ENCODE data around the gene RAB44. TPM values are rescaled to one million over a fixed set of nuclear protein-coding genes. Genes with fewer than 3 reads are reported as not detected.

Gene RAB44
- total and polyA plus RNA-seq, 2 of the 4 experiments (the other 2 are of a cell fraction) = 0.03 TPM; not detected in 1

DNA sequence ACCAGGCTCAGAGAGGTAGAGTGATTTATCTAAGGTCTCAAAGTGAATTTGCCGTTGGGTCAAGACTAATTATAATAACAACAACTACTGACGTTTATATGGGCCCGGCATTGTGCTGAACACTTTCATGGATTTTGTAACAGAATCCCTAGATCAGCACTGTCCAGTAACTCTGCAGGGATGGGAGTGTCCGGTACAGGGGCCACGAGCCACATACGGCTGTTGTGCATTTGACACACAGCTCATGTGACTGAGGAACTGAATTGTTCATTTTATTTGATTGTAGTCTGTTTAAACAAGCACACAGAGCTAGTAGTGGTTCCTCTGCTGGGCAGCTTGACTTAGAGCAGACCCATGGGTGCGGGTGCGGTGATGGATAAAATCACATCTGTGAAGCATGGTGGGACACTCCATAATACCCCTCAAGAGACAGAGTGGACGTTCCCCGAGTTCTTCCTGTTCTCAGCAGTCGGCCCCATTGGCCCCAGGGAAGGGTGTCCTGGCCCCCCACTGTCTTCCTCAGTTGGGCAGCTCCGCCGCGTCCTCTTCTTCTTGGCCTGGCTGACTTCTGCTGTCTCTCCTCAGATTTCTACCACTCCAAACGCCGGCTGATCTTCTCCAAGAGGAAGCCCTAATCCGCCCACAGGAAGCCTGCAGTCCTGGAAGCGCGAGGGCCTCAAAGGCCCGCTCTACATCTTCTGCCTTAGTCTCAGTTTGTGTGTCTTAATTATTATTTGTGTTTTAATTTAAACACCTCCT, 12.3 kb upstream of the RAB44 start:
- H3K27me3 ChIP-seq (ENCODE audit: control insufficient read depth, insufficient read depth, low read length) = no peaks in the 10 kb centered on the region
- no peak overlapping the region for H4K8ac ChIP-seq (ENCODE audit: low read depth in 2 of 2, low read length in 2 of 2)
- no peak overlapping the region for H3K9ac ChIP-seq (ENCODE audit: low read depth, low read length)
- H3K9me1 ChIP-seq (ENCODE audit: insufficient read depth, low read length) = peaks cover 7% of the 10 kb centered on the region; the same call in 1 of the 2 replicates
- no peak for DNase-seq
- no peak overlapping the region; the same call in 1 of the 2 replicates for H3K4ac ChIP-seq (ENCODE audit: low read depth, low read length)
- ChIA-PET CTCF (no interaction called here), POLR2A (ENCODE audit: unreplicated experiment) (interaction anchor here (0.5 kb wide), 1 partner anchor 812 kb away, joined by 3 read pairs; no protein-coding TSS in a partner anchor)
- no peak overlapping the region for H2AK5ac ChIP-seq (ENCODE audit: low read depth, low read length)
- no TSS peak for BruUV-seq (replicated peaks)
- H3K23ac ChIP-seq (ENCODE audit: low read depth, low read length) = no peak overlapping the region
- H2BK120ac ChIP-seq (ENCODE audit: low read depth, low read length) = no peak overlapping the region
- H4K91ac ChIP-seq (ENCODE audit: insufficient read depth, low read depth, low read length) = no peak overlapping the region
- H3K79me1 ChIP-seq (ENCODE audit: low read depth in 1 of 2, low read length in 2 of 2) = peaks cover 19 to 54% of the 10 kb centered on the region in 2 experiments; a peak in 3 of 4 replicates
- no peak overlapping the region for H3K27ac ChIP-seq (ENCODE audit: insufficient read depth, low read length)
- H4K5ac ChIP-seq (ENCODE audit: low read depth, low read length) = no peak overlapping the region
- in situ Hi-C loops (cut with MboI; ENCODE audit: low sequenced_read_pairs) (no loop called here), intact Hi-C loops (cut with micrococcal nuclease) (no loop called here), dilution Hi-C loops (cut with HindIII; ENCODE audit: low sequenced_read_pairs, unreplicated experiment) (no loop called here)
- no peak overlapping the region for H3K18ac ChIP-seq (ENCODE audit: low read depth, low read length)
- H3K4me2 ChIP-seq (ENCODE audit: low read depth, low read length) = no peak overlapping the region
- H3K56ac ChIP-seq (ENCODE audit: extremely low read depth, insufficient read depth, low read length) = no peak overlapping the region
- 90% methylated on average over 7 of the region's 20 CpGs; no CpG with 5 or more reads in 1 of the 2 experiments for WGBS, 2 experiments (ENCODE audit: extremely low coverage in 2 of 2, insufficient read length in 1 of 2)
- peaks cover 96% of the 10 kb centered on the region for H4K20me1 ChIP-seq (ENCODE audit: insufficient read depth, low read length)
- H3K9me3 ChIP-seq (ENCODE audit: control insufficient read depth, insufficient read depth, low read length) = no peaks in the 10 kb centered on the region
- no peak overlapping the region for H2BK15ac ChIP-seq (ENCODE audit: low read depth, low read length)
- no peak overlapping the region for H2AFZ ChIP-seq (replicated peaks; ENCODE audit: low read length, poor library complexity)
- H2BK5ac ChIP-seq (ENCODE audit: low read depth, low read length, poor library complexity, severe bottlenecking) = no peak overlapping the region
- H3K4me1 ChIP-seq (ENCODE audit: control insufficient read depth, insufficient read depth, low read length) = peaks cover 3% of the 10 kb centered on the region
- H3K36me3 ChIP-seq (ENCODE audit: control insufficient read depth, insufficient read depth, low read length) = peaks cover 58% of the 10 kb centered on the region
- no peak overlapping the region for H3K4me3 ChIP-seq (ENCODE audit: insufficient read depth, low read depth, low read length)
- H3K14ac ChIP-seq (replicated peaks; ENCODE audit: low read depth, low read length) = no peak overlapping the region
- no peak overlapping the region for H2BK20ac ChIP-seq (ENCODE audit: low read depth, low read length)
- no peak for ATAC-seq (ENCODE audit: low read depth)
- H2AK9ac ChIP-seq (replicated peaks; ENCODE audit: low read depth, low read length, poor library complexity) = peak overlapping the region; percentile 37
- TF ChIP-seq FOS (IDR thresholded peaks at IDR 0.05; ENCODE audit: low read depth, low read length) (no peak), BHLHE40 (IDR thresholded peaks at IDR 0.05; ENCODE audit: low read depth, low read length) (no peak), SMC3 (IDR thresholded peaks at IDR 0.05; ENCODE audit: low read depth, low read length) (no peak), MAFK (IDR thresholded peaks at IDR 0.05; ENCODE audit: low read depth, low read length) (no peak), POLR2A (IDR thresholded peaks at IDR 0.05; ENCODE audit: low read depth, low read length) (no peak; the same call in 1 of the 2 replicates), RCOR1 (IDR thresholded peaks at IDR 0.05; ENCODE audit: insufficient replicate concordance, low read length) (no peak), MXI1 (IDR thresholded peaks at IDR 0.05; ENCODE audit: borderline replicate concordance, low read depth, low read length) (no peak), MAZ (IDR thresholded peaks at IDR 0.05; ENCODE audit: borderline replicate concordance, low read depth, low read length) (no peak), RAD21 (IDR thresholded peaks at IDR 0.05; ENCODE audit: low read length) (no peak), CEBPB (IDR thresholded peaks at IDR 0.05; ENCODE audit: low read depth, low read length) (no peak), CHD1 (IDR thresholded peaks at IDR 0.05; ENCODE audit: low read depth, low read length) (no peak), NFE2L2 (IDR thresholded peaks at IDR 0.05; ENCODE audit: low read depth, low read length) (no peak), RFX5 (IDR thresholded peaks at IDR 0.05; ENCODE audit: low read depth, low read length) (no peak)
- TF ChIP-seq, protein P1, sequence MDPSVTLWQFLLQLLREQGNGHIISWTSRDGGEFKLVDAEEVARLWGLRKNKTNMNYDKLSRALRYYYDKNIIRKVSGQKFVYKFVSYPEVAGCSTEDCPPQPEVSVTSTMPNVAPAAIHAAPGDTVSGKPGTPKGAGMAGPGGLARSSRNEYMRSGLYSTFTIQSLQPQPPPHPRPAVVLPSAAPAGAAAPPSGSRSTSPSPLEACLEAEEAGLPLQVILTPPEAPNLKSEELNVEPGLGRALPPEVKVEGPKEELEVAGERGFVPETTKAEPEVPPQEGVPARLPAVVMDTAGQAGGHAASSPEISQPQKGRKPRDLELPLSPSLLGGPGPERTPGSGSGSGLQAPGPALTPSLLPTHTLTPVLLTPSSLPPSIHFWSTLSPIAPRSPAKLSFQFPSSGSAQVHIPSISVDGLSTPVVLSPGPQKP (IDR thresholded peaks at IDR 0.05; ENCODE audit: borderline replicate concordance, low read depth, low read length) = no peak
- TF ChIP-seq, protein P2, sequence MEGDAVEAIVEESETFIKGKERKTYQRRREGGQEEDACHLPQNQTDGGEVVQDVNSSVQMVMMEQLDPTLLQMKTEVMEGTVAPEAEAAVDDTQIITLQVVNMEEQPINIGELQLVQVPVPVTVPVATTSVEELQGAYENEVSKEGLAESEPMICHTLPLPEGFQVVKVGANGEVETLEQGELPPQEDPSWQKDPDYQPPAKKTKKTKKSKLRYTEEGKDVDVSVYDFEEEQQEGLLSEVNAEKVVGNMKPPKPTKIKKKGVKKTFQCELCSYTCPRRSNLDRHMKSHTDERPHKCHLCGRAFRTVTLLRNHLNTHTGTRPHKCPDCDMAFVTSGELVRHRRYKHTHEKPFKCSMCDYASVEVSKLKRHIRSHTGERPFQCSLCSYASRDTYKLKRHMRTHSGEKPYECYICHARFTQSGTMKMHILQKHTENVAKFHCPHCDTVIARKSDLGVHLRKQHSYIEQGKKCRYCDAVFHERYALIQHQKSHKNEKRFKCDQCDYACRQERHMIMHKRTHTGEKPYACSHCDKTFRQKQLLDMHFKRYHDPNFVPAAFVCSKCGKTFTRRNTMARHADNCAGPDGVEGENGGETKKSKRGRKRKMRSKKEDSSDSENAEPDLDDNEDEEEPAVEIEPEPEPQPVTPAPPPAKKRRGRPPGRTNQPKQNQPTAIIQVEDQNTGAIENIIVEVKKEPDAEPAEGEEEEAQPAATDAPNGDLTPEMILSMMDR (conservative IDR thresholded peaks at IDR 0.05; ENCODE audit: low read depth, low read length) = no peak

Measured in IMR-90 (cell line).